NCI-H187 treated with DMSO at 0.1 percent for 48 hours (cell line): ENCODE measurements around the gene ZNF512B.
"Not testable (repeated sequence)": the region's sequence is repeated elsewhere in the genome, so short reads cannot be mapped to it uniquely, and the experiment has no call there.

ENCODE experiments used
- DNase-seq: peaks from one replicate; lab custom pipeline; 2025; lab: John Stamatoyannopoulos, UW

Gene ZNF512B

DNA sequence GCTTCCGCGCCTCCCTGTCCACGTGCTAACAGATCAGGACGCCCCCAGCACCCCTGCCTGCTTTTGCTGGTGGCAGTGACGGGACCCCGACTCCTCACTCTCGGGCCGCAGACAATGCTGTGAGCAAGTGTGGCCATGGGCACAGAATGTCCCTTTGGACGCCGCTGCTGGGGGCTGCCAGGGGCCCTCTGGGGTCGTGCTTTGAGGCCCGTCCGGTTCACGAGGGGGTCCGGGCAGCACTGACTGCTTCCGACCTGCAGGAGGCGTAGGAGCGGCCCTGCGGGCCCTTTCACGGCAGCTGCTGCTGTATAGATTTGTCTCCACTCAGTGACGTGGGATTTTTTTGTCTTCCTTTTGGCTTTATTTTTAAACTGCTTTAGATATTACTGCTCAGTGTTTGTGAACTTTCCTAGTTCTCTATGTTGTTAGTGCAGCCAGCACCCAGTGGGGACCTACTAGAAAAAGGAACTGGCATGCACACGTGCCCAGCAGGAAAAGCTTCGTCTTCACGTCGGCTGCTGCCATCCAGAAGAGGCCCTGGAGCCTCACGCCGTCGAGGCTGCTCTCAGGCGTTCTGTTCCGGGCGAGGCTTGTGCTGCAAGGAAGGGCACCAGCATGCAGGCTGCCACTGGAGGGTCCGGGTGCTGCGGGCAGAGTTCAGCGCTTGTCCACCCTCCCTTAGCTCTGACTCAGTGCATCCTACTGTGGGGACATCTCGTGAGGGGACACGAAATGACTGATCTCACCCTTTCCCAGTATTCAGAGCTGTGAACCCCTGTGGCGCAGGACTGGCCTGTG, 35.3 kb downstream of the ZNF512B start:
- no peak for DNase-seq

- no peak for DNase-seq
Observed at GRCh38 chr20:63933646-63934045, 36.1 kb downstream of the ZNF512B start.

- DNase-seq: no peak
Observed at GRCh38 chr20:63932606-63933160, 37.0 kb downstream of the ZNF512B start.

GRCh38 chr20:63931735-63932134, 38.0 kb downstream of the ZNF512B start:
- DNase-seq: no peak

DNA sequence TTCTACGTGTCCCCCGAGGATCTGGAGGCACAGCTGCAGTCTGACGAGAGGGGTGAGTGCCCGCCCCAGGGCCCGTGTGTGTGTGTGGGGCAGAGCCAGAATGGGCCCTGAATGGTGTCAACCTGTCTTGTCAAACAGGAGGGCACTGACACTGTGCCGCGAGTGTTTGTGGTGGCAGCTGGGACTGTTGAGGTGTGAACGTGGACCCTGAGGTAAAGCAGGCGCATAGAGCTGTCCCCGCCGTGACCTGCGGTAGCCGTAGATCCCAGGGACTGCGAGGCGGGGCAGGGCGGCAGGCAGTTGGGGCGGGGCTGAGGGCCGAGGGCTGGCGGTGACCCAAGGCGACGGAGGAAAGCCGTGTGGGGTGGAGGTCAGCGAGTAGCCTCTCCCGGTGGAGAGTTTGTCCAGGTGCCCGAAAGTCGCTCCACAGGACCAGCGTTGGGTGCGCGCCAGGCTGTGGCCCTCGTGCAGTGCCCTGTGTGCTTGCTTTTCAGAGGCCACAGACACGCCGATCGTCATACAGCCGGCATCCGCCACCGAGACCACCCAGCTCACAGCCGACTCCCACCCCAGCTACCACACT, 38.7 kb downstream of the ZNF512B start:
- no peak for DNase-seq

DNA sequence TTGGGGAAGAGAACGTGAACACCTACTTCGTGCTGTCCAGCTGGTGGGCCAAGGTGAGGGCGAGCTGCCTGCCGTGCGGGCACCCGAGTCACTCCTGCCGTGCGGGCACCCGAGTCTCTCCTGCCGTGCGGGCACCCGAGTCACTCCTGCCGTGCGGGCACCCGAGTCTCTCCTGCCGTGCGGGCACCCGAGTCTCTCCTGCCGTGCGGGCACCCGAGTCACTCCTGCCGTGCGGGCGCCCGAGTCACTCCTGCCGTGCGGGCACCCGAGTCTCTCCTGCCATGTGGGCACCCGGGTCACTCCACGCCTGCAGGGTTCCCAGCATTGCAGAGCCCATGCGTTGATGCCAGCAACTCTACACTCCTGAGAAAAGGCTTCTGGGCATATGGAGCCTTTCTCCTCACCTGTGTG, 40.3 kb downstream of the ZNF512B start:
- DNase-seq: not testable (repeated sequence)

DNA sequence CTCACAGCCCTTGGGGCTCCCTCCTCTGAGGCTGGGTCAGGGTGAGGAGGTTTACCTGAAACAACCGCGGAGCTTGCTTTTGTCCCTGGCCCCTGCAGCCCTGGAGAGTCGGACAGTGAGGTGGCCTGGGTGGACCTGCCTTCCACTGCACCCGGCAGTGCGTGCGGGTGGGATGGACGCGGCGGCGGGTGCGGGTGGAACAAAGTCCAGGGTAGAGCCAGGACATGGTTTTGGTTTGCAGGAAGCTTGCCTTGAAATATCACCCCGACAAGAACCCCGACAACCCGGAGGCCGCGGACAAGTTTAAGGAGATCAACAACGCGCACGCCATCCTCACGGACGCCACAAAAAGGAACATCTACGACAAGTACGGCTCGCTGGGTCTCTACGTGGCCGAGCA, 40.7 kb downstream of the ZNF512B start:
- no peak for DNase-seq

DNA sequence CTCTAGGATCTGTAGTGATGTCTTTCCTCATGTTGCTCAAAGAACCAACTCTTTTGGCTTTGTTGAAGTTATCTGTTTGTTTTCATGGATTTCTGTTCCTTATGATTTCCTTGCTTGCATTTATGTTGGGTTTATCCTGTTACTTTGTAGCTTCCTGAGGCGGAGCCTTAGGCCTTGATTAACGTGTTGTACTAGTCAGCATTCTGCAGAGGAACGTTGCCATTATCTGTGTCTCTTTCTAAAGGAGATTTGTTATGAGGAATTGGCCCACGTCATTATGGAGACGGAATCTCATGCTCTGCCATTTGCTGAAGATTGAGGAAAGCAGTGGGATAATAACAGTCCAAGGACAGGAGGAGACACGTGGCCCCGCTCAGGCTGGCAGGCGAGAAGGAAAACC, 43.4 kb downstream of the ZNF512B start:
- DNase-seq: no peak

DNA sequence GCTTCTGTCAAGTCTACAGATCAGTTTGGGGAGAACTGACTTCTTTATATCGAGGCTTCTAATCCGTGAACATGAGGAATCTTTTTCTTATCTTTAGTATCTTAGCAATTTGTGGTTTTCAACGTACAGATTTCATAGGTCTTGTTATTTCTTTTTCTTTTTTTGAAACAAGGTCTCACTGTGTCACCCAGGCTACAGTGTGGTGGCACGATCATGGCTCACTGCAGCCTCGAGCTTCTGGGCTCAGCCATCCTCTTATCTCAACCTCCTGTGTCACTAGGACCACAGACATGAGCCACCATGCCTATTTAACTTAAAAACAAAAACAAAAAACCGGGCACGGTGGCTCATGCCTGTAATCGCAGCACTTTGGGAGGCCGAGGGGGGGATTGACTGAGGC, 45.5 kb downstream of the ZNF512B start:
- DNase-seq: no peak

GRCh38 chr20:63923651-63924050, 46.1 kb downstream of the ZNF512B start:
- DNase-seq: no peak

DNA sequence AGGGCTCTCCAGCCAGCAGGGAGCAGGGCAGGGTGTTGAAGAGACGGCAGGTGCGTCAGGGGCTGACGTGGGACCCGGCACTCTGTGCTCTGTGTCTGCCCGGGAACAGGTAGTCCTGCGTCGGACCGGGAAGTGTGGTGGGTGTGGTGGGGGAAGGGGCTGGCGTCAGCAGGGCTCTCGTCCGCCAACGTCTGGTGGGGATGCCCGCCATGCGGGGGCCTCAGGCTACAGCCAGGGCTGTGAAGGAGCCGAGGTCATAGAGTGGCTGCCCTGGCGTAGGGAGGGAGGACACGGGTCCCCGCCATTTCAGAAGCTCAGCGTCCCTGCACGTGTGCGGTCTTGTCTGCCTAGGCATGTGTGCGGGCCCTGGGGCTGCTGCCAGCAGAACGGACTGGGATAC, 49.5 kb downstream of the ZNF512B start:
- no peak for DNase-seq

- no peak for DNase-seq
Observed at GRCh38 chr20:63919130-63919529, 50.6 kb downstream of the ZNF512B start.

- DNase-seq: no peak
Observed at GRCh38 chr20:63917811-63918210, 51.9 kb downstream of the ZNF512B start.

GRCh38 chr20:63916371-63916939, 53.3 kb downstream of the ZNF512B start:
- not testable (repeated sequence) for DNase-seq

- no peak for DNase-seq
Observed at GRCh38 chr20:63915471-63915870, 54.3 kb downstream of the ZNF512B start.

- no peak for DNase-seq
Observed at GRCh38 chr20:63913768-63914167, 56.0 kb downstream of the ZNF512B start.

DNA sequence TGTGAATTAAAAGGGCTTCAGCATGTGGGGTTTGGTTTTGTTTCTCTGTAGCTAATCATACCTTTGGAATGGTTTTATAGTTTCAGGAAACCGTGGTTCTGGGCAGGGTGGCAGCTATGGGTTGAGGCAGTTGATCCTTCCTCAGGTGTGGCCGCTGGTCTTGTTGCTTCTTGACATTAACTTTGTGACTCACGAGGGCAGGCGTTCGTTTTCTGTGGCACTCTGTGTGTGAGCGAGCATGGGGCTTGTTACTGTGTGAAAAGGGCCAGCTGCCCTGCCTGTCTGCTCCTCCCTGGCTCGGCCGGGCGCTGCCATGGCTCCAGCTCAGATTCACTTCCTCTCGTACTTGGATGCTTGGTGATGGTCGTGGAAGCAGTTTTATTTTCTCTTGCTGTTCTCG, 58.6 kb downstream of the ZNF512B start:
- DNase-seq: no peak

- no peak for DNase-seq
Observed at GRCh38 chr20:63908008-63908682, 61.6 kb downstream of the ZNF512B start.
